Neural progenitor cell (in vitro differentiated cells): ENCODE measurements around the gene NBPF6.

Experiments
- EZH2 ChIP-seq: fragments of 200-600 bp; sonication (generic); IDR thresholded peaks from 2 replicates; pipeline ENCODE4 v1.6.1; 2017; ENCODE audit warnings: antibody characterized with exemption, mild to moderate bottlenecking, moderate library complexity
- EZH2phosphoT487 ChIP-seq: fragments of 200-600 bp; sonication (generic); IDR thresholded peaks from 2 replicates; pipeline ENCODE4 v1.6.1; 2017; ENCODE audit warnings: antibody characterized with exemption
- TF ChIP-seq, protein P1 (sequence below): fragments of 200-600 bp; sonication (generic); IDR thresholded peaks from 2 replicates; pipeline ENCODE4 v1.5.1; 2017; ENCODE audit warnings: antibody characterized with exemption, mild to moderate bottlenecking

DNA sequence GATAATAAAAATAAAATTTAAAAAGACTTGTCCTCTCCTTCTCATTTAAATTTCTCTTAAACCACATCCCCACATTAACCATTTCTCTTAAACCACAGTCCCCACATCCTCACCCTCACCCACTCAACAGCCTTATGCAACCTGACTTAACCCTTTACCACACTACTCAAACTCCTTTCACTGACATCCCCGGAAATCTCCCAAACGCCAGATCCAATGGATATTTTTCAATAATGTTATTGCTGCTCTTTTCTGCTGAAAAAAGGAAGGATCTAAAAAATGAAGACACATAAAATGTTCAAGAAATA is 55.6 kb downstream of the NBPF6 start:
- TF ChIP-seq, protein P1, sequence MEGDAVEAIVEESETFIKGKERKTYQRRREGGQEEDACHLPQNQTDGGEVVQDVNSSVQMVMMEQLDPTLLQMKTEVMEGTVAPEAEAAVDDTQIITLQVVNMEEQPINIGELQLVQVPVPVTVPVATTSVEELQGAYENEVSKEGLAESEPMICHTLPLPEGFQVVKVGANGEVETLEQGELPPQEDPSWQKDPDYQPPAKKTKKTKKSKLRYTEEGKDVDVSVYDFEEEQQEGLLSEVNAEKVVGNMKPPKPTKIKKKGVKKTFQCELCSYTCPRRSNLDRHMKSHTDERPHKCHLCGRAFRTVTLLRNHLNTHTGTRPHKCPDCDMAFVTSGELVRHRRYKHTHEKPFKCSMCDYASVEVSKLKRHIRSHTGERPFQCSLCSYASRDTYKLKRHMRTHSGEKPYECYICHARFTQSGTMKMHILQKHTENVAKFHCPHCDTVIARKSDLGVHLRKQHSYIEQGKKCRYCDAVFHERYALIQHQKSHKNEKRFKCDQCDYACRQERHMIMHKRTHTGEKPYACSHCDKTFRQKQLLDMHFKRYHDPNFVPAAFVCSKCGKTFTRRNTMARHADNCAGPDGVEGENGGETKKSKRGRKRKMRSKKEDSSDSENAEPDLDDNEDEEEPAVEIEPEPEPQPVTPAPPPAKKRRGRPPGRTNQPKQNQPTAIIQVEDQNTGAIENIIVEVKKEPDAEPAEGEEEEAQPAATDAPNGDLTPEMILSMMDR = no peak
- TF ChIP-seq EZH2 = no peak
- TF ChIP-seq EZH2phosphoT487 = no peak
